Activated CD4-positive, alpha-beta T cell treated with anti-CD3 and anti-CD28 coated beads for 1 hour (primary cell): ENCODE data around the gene N4BP2L2.

ENCODE experiments used
- DNase-seq: peaks from one replicate; pipeline ENCODE4 v3.0.0-alpha.2; 2020

N4BP2L2 gene

DNA sequence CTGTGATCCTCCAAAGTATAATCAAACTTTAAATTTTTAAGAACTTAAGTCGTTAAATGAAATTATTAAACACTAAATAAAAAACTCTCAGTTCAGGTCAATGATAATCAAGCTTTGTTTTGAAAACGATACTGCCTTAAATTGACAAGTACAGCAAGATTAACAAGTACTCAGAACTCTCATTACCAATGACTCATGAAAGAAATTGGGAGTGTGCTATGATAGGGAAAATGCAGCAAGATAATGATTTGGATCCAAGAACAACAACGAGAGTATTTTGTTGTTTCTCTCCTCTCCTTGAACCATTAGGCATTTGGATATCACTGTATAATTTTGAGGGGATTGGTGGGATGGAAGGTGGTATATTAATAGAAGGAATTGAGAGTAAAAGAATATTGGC, 10.2 kb downstream of the N4BP2L2 start:
- DNase-seq = no peak

DNA sequence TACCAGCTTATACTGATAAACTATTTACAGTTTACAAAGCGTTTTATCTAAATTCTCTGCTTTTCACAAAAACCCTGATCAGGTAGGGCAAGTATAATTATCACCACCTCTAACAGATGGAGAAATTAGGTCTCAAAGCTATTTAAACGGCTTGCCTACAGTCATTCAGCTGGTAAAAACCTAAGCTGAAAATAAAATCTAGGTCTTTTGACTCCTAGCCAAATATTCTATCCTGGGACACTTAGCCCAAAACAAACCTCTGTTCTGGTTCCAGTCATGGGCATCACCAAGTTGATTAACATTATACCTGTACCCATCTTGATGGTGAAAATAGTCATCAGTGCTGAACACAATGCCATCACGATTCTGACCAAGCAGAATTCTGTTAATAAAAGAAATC, 11.4 kb downstream of the N4BP2L2 start:
- no peak for DNase-seq

DNA sequence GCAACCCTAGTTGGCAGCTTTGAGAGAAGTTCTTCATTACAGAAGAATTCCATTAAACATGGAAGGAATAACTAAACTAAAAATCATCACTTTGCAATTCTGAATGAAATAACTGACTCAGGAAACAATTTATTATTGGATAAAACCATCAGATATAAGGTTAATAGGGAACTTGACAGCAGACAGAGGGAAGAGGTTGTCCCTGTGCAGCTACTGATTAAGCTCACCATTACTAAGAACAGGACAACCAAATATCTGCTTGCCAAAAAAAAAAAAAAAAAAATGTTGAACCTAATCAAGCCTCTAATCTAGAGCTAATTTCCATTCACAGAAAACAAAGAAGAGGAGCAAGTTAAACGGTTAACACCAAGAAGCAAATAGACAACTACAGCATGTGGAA, 12.8 kb downstream of the N4BP2L2 start:
- DNase-seq = no peak

DNA sequence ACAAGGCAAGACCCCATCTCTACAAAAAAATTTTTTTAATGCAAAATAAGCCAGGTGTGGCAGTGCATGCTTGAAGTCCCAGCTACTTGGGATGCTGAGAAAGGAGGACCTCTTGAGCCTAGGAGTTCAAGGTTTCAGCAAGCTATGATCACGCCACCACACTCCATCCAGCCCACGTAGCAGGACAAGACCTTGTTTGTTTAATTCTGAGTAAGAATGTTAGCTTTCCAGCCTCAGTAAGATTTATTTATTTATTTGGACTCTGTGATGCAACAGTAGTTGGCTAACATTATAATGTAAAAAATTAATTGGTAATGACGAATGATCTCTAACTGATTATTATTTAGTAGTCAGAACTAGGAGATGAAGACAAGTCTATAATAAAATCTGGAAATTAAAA, 23.3 kb downstream of the N4BP2L2 start:
- no peak for DNase-seq

DNA sequence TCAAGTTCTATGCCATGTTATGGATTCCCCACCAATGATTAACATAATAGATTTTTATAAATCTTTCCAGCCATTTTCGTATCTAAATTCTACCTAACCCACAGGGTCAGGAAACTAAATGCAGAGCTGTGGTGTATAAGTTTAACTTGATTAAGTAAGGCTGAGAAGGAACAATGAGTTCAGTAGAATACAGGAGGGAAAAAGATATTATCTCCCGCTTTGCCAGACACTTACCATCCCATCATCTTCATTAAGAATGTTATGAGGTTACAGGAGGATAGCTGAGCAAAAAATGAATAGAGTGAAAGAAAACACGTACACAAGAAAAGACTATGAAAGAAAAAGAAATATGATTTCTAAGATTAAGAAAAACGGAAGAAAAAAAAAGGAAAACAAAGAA, 27.1 kb downstream of the N4BP2L2 start:
- DNase-seq = no peak

DNA sequence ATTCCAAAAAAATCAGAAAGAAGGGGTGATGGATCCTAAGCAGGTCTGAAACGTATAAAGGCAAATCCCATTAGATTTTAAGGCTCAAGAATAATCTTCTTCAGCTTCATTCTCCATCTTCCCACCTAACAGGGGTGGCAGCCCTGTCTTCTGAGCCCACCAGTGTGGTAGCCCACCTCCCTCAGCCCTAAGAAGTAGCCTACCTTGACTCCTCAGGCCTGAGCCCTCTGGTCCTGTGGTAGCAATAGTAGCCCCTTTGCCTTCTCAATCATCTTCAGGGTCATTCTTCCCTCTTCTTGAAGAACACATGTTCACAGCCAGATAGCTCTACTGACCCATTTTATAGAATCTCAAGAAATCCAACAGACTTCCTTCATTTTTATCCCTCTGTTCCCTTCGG, 33.7 kb downstream of the N4BP2L2 start:
- no peak for DNase-seq

DNA sequence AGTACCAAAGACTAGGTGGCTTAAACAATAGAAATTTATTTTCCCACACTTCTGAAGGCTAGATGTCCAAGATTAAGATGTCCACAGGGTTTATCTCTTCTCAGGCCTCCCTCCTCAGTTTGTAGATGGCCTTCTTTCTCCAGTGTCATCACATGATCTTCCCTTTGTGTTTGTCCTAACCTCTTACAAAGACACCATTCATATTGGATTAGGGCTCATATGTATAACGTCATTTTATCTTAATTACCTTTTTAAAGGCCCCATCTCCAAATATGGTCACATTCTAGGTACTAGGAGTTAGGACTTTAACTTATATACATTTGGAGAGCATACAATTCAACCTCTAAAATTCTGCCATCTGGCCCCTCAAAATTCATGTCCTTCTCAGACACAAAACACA, 34.3 kb downstream of the N4BP2L2 start:
- DNase-seq = no peak

DNA sequence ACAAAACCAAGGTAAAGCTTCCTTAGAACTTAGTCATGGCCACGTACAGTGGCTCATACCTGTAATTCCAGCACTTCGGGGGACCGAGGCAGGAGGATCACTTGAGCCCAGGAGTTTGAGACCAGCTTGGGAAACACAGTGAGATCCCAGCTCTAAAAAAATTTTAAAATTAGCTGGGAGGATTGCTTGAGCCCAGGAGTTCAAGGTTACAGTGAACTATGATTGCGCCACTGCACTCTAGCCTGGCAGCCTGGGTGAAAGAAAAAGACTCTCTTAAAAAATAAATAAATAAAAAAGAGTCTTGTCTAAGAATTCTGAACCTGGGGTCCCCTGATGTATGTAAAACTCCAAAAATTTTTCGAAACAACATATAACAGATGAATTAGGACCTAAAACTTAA, 34.9 kb downstream of the N4BP2L2 start:
- DNase-seq = no peak

DNA sequence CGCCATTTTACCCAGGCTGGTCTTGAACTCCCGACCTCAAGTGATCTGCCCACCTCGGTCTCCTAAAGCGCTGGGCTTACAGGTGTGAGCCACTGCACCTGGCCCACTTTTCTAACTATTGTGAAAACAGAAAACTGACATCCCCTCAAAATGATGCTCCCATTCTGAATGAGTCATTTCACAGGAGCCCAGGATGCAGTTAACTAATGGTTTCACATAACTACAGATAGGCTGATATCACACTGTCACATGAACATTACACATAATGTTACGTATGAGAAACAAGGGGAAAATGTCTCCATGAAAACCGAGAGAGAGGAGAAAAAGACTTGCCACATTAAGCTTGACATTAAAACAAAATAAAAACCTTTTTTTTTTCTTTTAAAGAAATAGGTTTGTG, 37.5 kb downstream of the N4BP2L2 start:
- no peak for DNase-seq

DNA sequence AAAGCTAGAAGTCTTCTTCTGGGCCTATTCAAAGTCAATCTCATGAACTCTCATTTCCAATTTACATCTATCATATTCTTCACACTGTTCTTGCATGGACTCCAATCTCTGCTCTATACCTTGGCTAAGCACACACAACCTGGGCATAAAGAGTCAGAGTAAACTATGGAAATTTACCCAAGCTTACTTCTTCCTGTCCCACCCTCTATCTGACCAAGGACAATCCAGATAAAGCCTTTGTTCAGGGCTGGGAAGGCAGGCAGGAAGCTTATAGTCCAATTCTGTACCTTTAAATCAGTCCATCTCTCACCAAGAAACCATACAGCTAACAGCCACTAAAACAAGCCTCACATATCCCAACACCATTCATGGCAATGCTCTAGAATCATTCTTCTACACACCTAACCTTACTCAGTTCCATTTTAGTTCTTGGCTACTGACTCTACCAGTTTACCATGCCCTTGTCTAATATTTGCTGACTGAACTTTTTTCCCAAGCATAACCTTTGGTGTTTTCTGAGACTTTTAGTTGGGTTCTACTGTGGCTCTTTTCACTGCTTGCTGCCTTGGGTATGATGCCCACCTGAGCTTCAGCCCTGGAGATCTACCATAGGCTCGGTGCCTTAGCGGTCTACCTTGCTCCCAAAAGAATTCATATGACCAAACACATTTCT, 38.9 kb downstream of the N4BP2L2 start:
- no peak for DNase-seq

DNA sequence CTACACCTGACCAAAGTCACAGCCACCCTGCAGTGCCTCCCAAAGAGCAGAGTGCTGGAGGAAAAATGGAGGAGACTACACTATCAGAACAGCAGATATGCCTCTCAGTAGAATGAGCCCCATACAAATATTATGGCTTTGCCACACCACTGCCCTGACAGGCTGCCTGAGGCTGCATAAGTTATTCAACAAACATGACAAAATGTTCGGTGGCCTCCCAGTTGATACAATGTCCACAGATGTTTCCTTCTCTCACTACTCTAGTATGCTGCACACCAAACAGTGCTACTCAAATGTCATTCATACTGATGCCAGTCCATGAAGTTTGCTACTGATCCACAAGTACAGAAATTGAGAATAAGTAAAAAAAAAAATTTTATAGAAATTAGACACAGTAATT, 41.0 kb downstream of the N4BP2L2 start:
- DNase-seq = no peak

DNA sequence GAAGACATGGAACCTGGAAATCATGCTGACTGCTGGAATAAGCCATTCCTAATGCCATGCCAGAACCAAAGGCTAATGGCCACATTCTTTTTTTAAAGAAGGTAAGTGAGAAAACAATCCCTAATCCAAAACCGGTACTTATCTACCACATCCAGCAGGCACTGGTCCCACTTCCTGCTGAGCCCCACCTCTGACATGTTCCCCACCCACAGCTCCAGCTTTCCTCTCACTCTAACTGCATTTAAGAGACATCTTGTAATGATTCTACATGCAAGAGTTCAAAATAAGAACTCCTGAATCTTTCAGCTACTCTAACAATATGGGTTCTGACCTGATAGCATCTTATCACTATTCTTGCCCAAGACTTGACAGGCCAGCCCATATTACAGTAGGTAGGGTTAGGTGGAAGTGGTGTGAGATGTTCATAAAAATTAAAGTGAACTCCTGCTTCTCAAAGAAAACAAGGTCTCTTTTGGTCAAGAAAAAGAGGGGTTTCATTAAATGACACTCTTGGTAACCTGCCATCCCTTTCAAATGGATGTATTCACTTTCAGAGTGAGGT, 41.9 kb downstream of the N4BP2L2 start:
- DNase-seq = no peak

DNA sequence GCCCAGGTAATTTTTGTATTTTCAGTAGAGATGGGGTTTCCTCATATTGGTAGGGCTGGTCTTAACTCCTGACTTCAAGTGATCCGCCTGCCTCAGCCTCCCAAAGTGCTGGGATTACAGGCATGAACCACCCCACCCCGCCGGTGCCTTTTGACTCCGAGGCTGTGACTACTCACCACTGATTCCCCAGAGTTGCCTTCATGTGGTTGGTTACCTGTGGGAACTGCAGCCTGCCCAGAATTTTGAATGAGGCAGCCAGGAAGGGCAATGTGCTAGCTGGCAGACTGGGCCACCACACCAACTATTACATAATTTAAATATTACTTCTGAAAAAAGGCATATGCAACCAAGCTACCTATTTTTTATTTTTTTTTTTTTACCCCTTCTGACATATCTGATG, 42.8 kb downstream of the N4BP2L2 start:
- DNase-seq = no peak

DNA sequence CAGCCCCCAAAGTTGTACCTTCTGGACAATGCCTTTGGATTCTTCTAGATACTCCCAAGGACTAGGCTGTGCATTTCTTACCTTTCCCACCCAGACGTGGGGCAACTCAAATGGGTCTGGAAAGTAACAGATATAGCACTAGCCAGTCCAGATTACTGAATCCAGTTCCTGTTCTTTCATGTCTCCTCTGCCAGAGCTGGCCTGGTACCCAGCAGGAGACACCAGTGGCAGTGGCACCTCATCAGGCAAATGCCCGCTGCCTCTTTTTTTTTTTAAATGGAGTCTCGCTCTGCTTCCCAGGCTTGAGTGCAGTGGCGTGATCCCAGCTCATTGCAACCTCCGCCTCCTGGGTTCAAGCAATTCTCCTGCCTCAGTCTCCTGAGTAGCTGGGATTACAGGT, 43.2 kb downstream of the N4BP2L2 start:
- DNase-seq = no peak

DNA sequence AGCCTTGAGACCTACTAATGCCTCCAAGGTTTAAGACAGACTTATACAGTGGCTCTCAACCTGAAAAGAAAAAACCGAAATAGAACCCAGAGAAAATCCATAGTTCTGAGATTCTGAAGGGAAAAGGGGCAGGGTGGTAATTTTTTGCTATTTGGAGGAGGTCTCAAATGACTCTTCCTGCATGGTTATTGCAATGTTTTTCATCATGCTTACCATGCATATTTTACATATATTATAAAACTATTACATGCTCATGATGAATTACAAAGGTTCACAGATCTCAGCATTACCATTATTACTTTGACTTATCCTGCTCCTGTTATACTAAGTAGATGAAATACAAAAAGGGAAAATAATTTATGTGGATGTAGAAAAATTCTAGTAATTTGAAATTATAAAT, 47.6 kb downstream of the N4BP2L2 start:
- no peak for DNase-seq

DNA sequence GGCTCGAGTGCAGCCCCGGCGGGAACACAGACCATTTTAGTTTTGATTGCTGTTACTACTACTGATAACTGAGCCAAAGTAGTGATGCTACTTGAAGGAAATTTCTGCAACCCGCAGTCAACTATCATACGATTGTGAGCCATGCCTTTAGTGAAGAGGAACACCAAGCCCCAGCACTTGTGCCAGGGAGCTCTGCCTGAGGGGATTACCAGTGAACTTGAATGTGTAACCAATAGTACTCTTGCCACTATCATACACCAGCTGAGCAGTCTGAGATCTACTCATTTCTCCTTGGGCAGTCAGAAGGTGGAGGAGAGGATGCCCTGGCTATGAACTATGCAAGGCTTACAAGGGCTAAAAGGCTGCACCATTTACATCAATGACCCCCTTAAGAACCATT, 61.7 kb downstream of the N4BP2L2 start:
- DNase-seq = no peak

DNA sequence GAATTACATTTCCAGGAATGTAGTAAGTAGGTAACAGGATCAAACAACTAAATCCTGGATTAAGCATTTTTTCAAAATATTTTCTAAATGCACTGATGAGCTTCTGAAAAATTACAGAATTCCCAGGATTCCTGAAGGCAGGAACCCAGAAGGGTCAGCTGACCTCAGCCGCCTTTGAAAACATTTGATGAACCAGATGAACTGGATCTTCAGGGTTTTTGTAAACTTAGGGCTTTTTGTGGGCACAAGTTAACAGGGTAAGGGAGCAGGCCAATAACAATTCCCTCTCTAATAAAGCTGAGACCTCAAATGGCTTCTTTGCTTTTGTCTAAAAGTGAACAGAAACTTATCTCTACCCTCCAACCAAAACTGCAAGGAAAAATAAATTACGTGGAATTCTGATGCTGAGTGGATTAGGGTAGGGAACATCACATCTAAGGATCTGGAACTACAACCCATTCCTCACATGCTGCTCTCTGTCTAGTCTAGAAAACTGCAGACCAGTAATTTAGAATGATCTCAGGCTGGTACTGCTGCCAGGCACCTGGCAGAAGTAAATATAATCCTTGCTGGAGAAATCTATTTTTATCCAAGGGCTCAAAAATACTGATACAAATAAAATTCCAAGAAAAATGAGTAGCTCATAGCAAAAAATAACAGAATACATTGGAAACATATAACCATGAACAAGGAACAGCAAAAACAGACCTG, 62.4 kb downstream of the N4BP2L2 start:
- DNase-seq = no peak

DNA sequence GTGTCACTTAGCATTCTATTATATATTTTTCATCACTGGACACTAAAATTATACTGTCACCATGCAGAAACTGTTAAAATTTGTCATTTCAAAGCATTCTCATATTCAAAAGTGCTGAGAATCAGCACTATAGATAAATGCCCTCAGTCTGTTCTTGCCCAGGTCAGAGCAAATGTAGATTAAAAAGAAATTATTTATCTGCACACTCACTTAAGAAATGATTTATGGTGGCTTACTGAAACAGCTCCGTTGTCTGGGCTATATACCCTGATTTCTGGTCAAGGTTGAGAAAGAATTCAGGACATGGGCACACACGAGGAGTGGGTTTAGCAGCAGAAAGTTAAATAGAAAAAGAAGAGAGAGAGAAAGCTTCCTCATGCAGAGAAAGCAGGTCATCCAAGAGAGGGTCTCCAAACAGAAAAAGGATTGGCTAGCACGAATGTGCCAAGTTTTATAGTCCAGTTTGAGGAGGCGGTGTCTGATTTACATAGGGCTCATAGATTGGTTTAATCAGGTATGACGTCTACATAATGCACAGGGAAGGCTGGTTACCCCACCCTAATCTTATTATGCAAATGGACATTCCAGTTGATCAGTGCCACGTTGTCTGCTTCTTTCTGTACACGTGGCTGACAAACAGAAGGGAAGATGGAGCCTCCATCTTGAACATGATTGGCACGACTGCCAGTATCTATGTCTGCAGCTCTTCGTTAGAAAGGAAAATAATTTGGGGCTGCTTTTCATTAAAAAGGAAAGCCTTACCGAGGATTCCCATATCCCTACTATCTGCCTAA, 63.4 kb downstream of the N4BP2L2 start:
- DNase-seq = no peak

DNA sequence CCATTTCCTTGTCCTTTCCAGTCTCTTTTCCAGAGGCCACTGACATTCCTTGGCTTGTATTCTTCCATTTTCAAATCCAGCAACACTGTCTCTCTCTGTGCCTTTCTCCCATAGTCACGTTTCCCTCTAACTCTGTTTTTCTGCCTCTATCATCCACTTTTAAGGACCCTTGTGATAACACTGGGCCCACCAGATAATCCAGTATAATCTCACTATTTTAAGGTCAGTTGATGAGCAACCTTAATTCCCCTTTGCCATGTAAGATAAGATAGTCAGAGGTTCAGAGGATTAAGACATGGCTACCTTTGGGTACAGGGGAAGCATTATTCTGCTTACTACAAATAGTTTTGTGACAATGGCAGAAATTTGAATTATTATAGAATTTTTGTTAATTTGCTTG, 64.9 kb downstream of the N4BP2L2 start:
- DNase-seq = no peak

DNA sequence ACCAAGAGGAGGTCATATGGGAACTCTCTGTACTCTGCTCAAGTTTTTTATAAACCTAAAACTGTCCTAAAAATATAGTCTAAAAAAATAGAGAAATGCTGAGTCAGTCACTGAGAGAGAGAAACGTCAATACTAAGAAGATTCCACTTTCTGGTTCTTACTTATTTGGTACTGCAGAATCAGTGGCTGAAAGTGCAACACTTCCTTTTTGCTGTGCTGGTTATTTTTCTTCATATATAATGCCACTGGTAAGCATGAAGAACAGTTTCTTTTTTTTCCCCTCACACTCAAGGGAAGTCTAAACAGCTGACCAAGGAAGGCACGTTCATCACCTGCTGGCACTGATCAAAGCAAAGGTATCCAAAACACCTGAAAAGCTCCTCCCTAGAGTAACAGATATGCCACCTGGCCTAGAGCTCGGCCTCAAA, 66.4 kb downstream of the N4BP2L2 start:
- no peak for DNase-seq

DNA sequence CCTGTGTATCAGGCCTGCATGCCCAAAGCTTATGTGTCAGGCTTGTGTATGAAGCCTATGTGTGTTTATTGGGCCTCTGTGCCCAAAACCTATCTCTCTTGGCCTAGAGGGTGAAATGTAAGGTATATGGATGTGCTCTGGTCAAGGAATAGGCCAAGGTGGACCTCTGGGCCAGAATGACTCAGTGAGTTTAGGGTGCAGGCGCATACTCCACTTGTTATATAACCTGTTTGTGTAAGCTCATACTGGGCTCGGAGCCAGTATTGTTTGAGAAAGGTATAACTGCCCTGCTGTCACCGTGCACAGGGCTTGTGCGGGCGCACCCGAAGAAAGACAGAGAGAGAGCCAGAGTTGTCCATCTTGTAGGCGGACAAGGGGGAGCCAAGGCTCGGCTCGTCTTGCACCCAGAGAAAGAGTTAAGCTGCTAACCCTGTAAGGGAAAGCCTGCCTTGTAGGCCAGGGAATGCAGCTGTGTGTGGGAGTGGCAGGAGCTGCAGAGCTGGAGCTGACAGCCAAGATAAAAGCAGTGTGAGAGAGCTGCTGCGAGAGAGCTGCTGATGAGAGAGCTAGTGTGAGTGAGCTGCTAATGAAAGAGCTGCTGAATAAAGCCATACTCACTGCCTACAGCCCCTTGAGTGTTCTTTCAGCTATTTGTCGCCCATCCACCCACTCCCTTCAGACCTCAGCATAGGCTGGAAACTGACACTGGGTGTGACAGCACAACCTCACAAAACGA, 67.2 kb downstream of the N4BP2L2 start:
- no peak for DNase-seq

DNA sequence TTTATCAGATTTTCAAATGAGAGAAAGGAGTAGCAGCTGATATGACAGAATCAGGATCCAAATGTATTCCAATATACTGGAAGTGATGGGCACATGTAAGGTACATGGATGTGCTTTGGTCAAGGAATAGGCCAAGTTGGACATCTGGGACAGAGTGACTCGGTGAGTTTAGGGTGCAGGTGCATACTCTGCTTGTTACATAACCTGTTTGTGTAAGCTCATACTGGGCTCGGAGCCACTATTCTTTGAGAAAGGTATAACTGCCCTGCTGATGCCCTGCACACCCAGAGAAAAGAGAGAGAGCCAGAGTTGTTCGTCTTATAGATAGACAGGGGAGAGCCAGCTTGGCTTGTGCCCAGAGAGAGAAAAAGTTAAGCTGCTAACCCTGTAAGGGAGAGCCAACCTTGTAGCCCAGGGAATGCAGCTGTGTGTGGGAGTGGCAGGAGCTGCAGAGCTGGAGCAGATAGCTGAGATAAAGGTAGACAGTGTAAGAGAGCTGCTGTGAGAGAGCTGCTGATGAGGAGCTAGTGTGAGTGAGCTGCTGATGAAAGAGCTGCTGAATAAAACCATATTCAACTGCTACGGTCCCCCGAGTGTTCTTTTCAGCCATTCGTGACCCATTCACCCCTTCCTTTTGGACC, 70.0 kb downstream of the N4BP2L2 start:
- no peak for DNase-seq

DNA sequence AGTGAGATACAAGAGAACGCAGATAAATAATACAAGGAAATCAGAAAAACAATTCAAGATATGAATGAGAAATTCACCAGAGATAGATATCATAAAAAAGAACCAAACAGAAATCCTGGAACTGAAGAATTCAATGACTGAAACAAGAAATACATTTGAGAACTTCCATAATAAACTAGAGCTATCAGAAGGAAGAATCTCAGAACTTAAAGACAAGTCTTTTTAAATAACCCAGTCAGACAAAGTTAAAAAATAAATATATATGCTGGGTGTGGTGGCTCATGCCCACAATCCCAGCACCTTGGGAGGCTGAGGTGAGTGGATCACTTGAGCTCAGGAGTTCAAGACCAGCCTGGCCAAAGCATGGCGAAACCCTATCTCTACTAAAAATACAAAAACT, 82.0 kb downstream of the N4BP2L2 start:
- DNase-seq = no peak
